Endothelial cell of umbilical vein (primary cell): ENCODE measurements around the gene RASAL2.

Source experiments
- CTCF ChIP-seq, 2 donors: IDR thresholded peaks; 1 replicate in 1 of 2; 2 replicates in 1 of 2; pipeline ENCODE4 v1.5.1; 2011; ENCODE audit warnings: low read length in 2 of 2, mild to moderate bottlenecking in 2 of 2, moderate library complexity in 2 of 2, control low read depth in 1 of 2, inconsistent platforms in 1 of 2, low read depth in 1 of 2; ENCODE audit not compliant: insufficient read depth in 1 of 2; ENCODE audit errors: extremely low read depth in 1 of 2
- JUN ChIP-seq: IDR thresholded peaks from 2 replicates; pipeline ENCODE4 v1.6.1; 2011; ENCODE audit warnings: borderline replicate concordance, low read depth; ENCODE audit not compliant: insufficient read length, insufficient read depth
- MYC ChIP-seq: IDR thresholded peaks from one replicate; pipeline ENCODE4 v1.6.1; 2011; ENCODE audit warnings: mild to moderate bottlenecking, low read depth, low read length
- POLR2A ChIP-seq: IDR thresholded peaks from 2 replicates; pipeline ENCODE4 v1.6.1; 2012; ENCODE audit warnings: low read depth, mild to moderate bottlenecking, control low read depth, low read length

GRCh38 chr1:178324003-178324402, 230.1 kb downstream of the RASAL2 start:
- no peak for TF ChIP-seq POLR2A
- TF ChIP-seq MYC, result no peak
- TF ChIP-seq CTCF (IDR thresholded peaks at IDR 0.05; ENCODE audit: extremely low read depth in 1 of 2, insufficient read depth in 1 of 2, low read depth in 1 of 2, low read length in 2 of 2), result no peak
- no peak for TF ChIP-seq JUN
